SK-N-SH (cell line): ENCODE data around the gene GPR183. TPM values are rescaled to one million over a fixed set of nuclear protein-coding genes. Genes with fewer than 3 reads are reported as not detected.

Source experiments
- CTCF ChIA-PET: fragments of 300-600, 350-600 bp; formaldehyde crosslinking; extraction: SDS; loops from one replicate; lab custom pipeline; 2021; lab: Yijun Ruan, JAX
- POLR2A ChIA-PET: fragments of 350-600 bp; sonication (Branson Sonifier 250); formaldehyde crosslinking; extraction: SDS; loops from one replicate; lab custom pipeline; 2020; ENCODE audit warnings: antibody characterized with exemption, inconsistent platforms; lab: Yijun Ruan, JAX
- DNase-seq: peaks from one replicate; pipeline ENCODE4 v3.0.0; 2012
- H2AFZ ChIP-seq: fragments of 200-600 bp; sonication (generic); 2 replicates; pipeline ENCODE4 v1.8.1; 2016; ENCODE audit warnings: antibody characterized with exemption, mild to moderate bottlenecking, low read depth
- H3F3A ChIP-seq: fragments of 200-600 bp; sonication (generic); replicated peaks from 2 replicates; pipeline ENCODE3; 2016; ENCODE audit warnings: antibody characterized with exemption, mild to moderate bottlenecking; ENCODE audit not compliant: insufficient read depth
- H3K27ac ChIP-seq, 2 experiments: fragments of 200-500 bp in 1 of 2; fragments of 200-600 bp in 1 of 2; sonication (Bioruptor generic) in 1 of 2; sonication (generic), shearing (Covaris generic) in 1 of 2; 2 replicates each; pipeline versions ENCODE4 v1.5.1 to v1.6.1; 2014 to 2016; ENCODE audit warnings: low read depth in 2 of 2, inconsistent platforms in 1 of 2, low read length in 1 of 2, mild to moderate bottlenecking in 1 of 2, mixed read lengths in 1 of 2
- H3K27me3 ChIP-seq: fragments of 200-600 bp; sonication (generic), shearing (Covaris generic); 2 replicates; pipeline ENCODE4 v1.6.1; 2016; ENCODE audit warnings: mixed run types; ENCODE audit not compliant: insufficient read depth
- H3K36me3 ChIP-seq, 2 experiments: fragments of 200-500 bp in 1 of 2; fragments of 200-600 bp in 1 of 2; sonication (Bioruptor generic) in 1 of 2; sonication (generic) in 1 of 2; replicated peaks in 1 of 2; 2 replicates each; pipeline versions ENCODE3 to v1.5.1; 2014 to 2016; ENCODE audit warnings: low read length in 1 of 2, mild to moderate bottlenecking in 1 of 2; ENCODE audit not compliant: insufficient read depth in 2 of 2, control insufficient read depth in 1 of 2
- H3K4me1 ChIP-seq, 2 experiments: fragments of 200-500 bp in 1 of 2; fragments of 200-600 bp in 1 of 2; sonication (Bioruptor generic) in 1 of 2; sonication (generic), shearing (Covaris generic) in 1 of 2; 2 replicates each; pipeline versions ENCODE4 v1.5.1 to v1.6.1; 2014 to 2016; ENCODE audit warnings: low read depth in 1 of 2, low read length in 1 of 2, mixed run types in 1 of 2; ENCODE audit not compliant: insufficient read depth in 2 of 2, control insufficient read depth in 1 of 2
- H3K4me2 ChIP-seq: fragments of 200-600 bp; sonication (generic), shearing (Covaris generic); 2 replicates; pipeline ENCODE4 v1.6.1; 2017; ENCODE audit warnings: mixed run types
- H3K4me3 ChIP-seq, 2 experiments: fragments of 200-500 bp in 1 of 2; fragments of 200-600 bp in 1 of 2; sonication (Bioruptor generic) in 1 of 2; sonication (generic), shearing (Covaris generic) in 1 of 2; 2 replicates each; pipeline versions ENCODE4 v1.5.1 to v1.8.1; 2014 to 2016; ENCODE audit warnings: low read depth in 2 of 2, inconsistent platforms in 1 of 2, low read length in 1 of 2, mild to moderate bottlenecking in 1 of 2, mixed read lengths in 1 of 2, moderate library complexity in 1 of 2
- H3K79me2 ChIP-seq: fragments of 200-600 bp; sonication (generic); 2 replicates; pipeline ENCODE4 v1.8.1; 2017; ENCODE audit warnings: mild to moderate bottlenecking; ENCODE audit not compliant: insufficient read depth
- H3K9ac ChIP-seq: fragments of 200-600 bp; sonication (generic); 2 replicates; pipeline ENCODE4 v1.6.1; 2017; ENCODE audit warnings: mixed run types
- H3K9me2 ChIP-seq: fragments of 200-600 bp; sonication (generic); 2 replicates; pipeline ENCODE4 v1.6.1; 2017; ENCODE audit warnings: mixed run types
- H3K9me3 ChIP-seq: fragments of 200-600 bp; sonication (generic); 2 replicates; pipeline ENCODE4 v1.6.1; 2017; ENCODE audit warnings: mixed run types, mild to moderate bottlenecking, moderate library complexity
- H4K20me1 ChIP-seq: fragments of 200-600 bp; sonication (generic); 2 replicates; pipeline ENCODE4 v1.6.1; 2017; ENCODE audit warnings: mild to moderate bottlenecking, mixed run types; ENCODE audit not compliant: insufficient read depth
- EP300 ChIP-seq, 2 experiments: IDR thresholded peaks; 2 replicates each; pipeline versions ENCODE4 v1.4.0 to v1.6.1; 2012; ENCODE audit warnings: borderline replicate concordance in 1 of 2, low read depth in 1 of 2, low read length in 1 of 2
- FOXM1 ChIP-seq: IDR thresholded peaks from 2 replicates; pipeline ENCODE4 v1.4.0; 2012; ENCODE audit warnings: low read depth, mild to moderate bottlenecking
- GABPA ChIP-seq: IDR thresholded peaks from 2 replicates; pipeline ENCODE4 v1.4.0; 2012; ENCODE audit warnings: low read depth, mild to moderate bottlenecking
- GATA2 ChIP-seq: sonication (generic); formaldehyde crosslinking; IDR thresholded peaks from 2 replicates; pipeline ENCODE4 v1.5.0; 2020; ENCODE audit warnings: mild to moderate bottlenecking, missing genetic modification reagents
- MEF2A ChIP-seq: IDR thresholded peaks from 2 replicates; pipeline ENCODE4 v1.4.0; 2012; ENCODE audit warnings: low read depth, borderline replicate concordance
- MXI1 ChIP-seq: IDR thresholded peaks from 2 replicates; pipeline ENCODE4 v1.6.1; 2012; ENCODE audit warnings: mild to moderate bottlenecking, low read depth, low read length, improper control_type of control experiment
- POLR2AphosphoS5 ChIP-seq: IDR thresholded peaks from 2 replicates; pipeline ENCODE4 v1.6.1; 2012; ENCODE audit warnings: low read depth, low read length
- RAD21 ChIP-seq: IDR thresholded peaks from 2 replicates; pipeline ENCODE4 v1.6.1; 2012; ENCODE audit warnings: mild to moderate bottlenecking, low read length
- RCOR1 ChIP-seq: fragments of 150-350 bp; IDR thresholded peaks from 2 replicates; pipeline ENCODE4 v1.6.1; 2017; ENCODE audit warnings: antibody characterized with exemption, low read length
- REST ChIP-seq: IDR thresholded peaks from 2 replicates; pipeline ENCODE4 v1.6.1; 2012; ENCODE audit warnings: mild to moderate bottlenecking, low read depth, low read length, moderate library complexity
- RFX5 ChIP-seq: IDR thresholded peaks from 2 replicates; pipeline ENCODE4 v1.6.1; 2012; ENCODE audit warnings: mild to moderate bottlenecking, improper control_type of control experiment, low read length
- RXRA ChIP-seq: IDR thresholded peaks from 2 replicates; pipeline ENCODE4 v1.4.0; 2012; ENCODE audit warnings: low read depth, mild to moderate bottlenecking, borderline replicate concordance
- SIN3A ChIP-seq: IDR thresholded peaks from 2 replicates; pipeline ENCODE4 v1.6.1; 2012; ENCODE audit warnings: low read depth, mild to moderate bottlenecking, low read length, moderate library complexity, borderline replicate concordance
- SMC3 ChIP-seq: IDR thresholded peaks from 2 replicates; pipeline ENCODE4 v1.6.1; 2012; ENCODE audit warnings: low read depth, low read length, improper control_type of control experiment
- TCF12 ChIP-seq: IDR thresholded peaks from 2 replicates; pipeline ENCODE4 v1.4.0; 2012
- TEAD4 ChIP-seq: IDR thresholded peaks from 2 replicates; pipeline ENCODE4 v1.4.0; 2012; ENCODE audit warnings: mild to moderate bottlenecking, borderline replicate concordance; ENCODE audit not compliant: insufficient read depth
- USF1 ChIP-seq: IDR thresholded peaks from 2 replicates; pipeline ENCODE4 v1.4.0; 2012; ENCODE audit warnings: low read depth, borderline replicate concordance
- YY1 ChIP-seq: IDR thresholded peaks from 2 replicates; pipeline ENCODE4 v1.4.0; 2012; ENCODE audit warnings: low read depth, mild to moderate bottlenecking
- ZBTB33 ChIP-seq: IDR thresholded peaks from 2 replicates; pipeline ENCODE4 v1.4.0; 2012; ENCODE audit warnings: low read depth, borderline replicate concordance
- whole genome bisulfite sequencing: methylation state at CpG from one replicate; pipeline ENCODE4 v1.1.6; 2017; ENCODE audit warnings: low lambda C conversion rate; 5-methylcytosine and 5-hydroxymethylcytosine counted together
- polyA plus RNA-seq, 3 experiments: library from polyadenylated mRNA; depleted of rRNA; stranded (reverse); fragments of >200 nt; gene quantifications; 2 replicates each; pipeline ENCODE4 v1.2.3, GENCODE V29; 2012
- TF ChIP-seq, protein P1 (sequence below): IDR thresholded peaks from 2 replicates; pipeline ENCODE4 v1.4.0; 2012; ENCODE audit warnings: low read depth
- TF ChIP-seq, protein P2 (sequence below): fragments of 200-600 bp; sonication (generic); IDR thresholded peaks from 2 replicates; pipeline ENCODE4 v1.6.1; 2017; ENCODE audit warnings: antibody characterized with exemption, mild to moderate bottlenecking, moderate library complexity

The GPR183 gene
- polyA plus RNA-seq, 1 of the 3 experiments (the other 2 are of a cell fraction): 0.07 TPM

DNA sequence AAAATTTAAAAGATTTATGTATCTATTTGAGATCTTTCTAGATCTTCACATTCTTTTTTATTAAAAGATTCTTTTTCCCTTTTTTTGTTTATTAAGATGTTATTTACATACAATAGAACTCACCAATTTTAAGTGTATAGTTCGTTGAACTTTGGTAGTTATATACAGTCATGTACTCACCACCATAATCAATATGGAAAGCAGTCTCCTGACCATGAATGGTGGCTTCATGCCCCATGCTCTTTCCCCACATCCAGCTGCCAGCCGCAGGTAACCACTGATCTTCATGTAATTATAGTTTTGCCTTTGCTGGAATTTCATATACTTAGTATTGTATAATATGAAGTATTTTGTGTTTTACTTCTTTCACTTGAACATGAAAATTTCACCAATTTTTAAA lies 20.6 kb upstream of the GPR183 start:
- Histone ChIP-seq H3K9me3 (no peaks in the 10 kb centered on the region), H3K27ac (no peak overlapping the region), H3K4me3 (no peak overlapping the region), H4K20me1 (no peaks in the 10 kb centered on the region), H3K27me3 (no peaks in the 10 kb centered on the region), H2AFZ (no peak overlapping the region), H3K79me2 (no peaks in the 10 kb centered on the region), H3K4me2 (no peak overlapping the region), H3K36me3 (peaks cover 7 to 8% of the 10 kb centered on the region in 2 experiments), H3F3A (peaks cover 12% of the 10 kb centered on the region), H3K4me1 (peaks cover 10% of the 10 kb centered on the region in 2 experiments; a peak in 3 of 4 replicates), H3K9ac (no peak overlapping the region), H3K9me2 (no peaks in the 10 kb centered on the region)
- TF ChIP-seq GABPA: no peak
- TF ChIP-seq SIN3A: no peak
- TF ChIP-seq POLR2AphosphoS5: no peak
- TF ChIP-seq TCF12: no peak
- TF ChIP-seq RAD21: no peak
- TF ChIP-seq GATA2: no peak
- TF ChIP-seq, protein P1, sequence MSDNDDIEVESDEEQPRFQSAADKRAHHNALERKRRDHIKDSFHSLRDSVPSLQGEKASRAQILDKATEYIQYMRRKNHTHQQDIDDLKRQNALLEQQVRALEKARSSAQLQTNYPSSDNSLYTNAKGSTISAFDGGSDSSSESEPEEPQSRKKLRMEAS: no peak
- no peak for TF ChIP-seq MXI1
- TF ChIP-seq FOXM1: no peak
- 95% methylated on average over 2 of the region's 2 CpGs for WGBS
- CTCF ChIA-PET: no interaction called here
- DNase-seq: no peak
- POLR2A ChIA-PET: no interaction called here

- Histone ChIP-seq H3K27ac (no peak overlapping the region), H3K79me2 (no peaks in the 10 kb centered on the region), H3K4me2 (no peak overlapping the region), H2AFZ (no peak overlapping the region), H3K36me3 (peaks cover 7 to 8% of the 10 kb centered on the region in 2 experiments), H3K4me3 (no peak overlapping the region), H3F3A (peaks cover 17% of the 10 kb centered on the region), H3K9me2 (no peaks in the 10 kb centered on the region), H3K9ac (no peak overlapping the region), H3K4me1 (peaks cover 5 to 15% of the 10 kb centered on the region in 2 experiments), H3K9me3 (no peaks in the 10 kb centered on the region), H4K20me1 (no peaks in the 10 kb centered on the region), H3K27me3 (no peaks in the 10 kb centered on the region)
- ChIA-PET POLR2A (no interaction called here), CTCF (no interaction called here)
- WGBS: 94% methylated on average over 2 of the region's 2 CpGs
- no peak for DNase-seq
- TF ChIP-seq, protein P2, sequence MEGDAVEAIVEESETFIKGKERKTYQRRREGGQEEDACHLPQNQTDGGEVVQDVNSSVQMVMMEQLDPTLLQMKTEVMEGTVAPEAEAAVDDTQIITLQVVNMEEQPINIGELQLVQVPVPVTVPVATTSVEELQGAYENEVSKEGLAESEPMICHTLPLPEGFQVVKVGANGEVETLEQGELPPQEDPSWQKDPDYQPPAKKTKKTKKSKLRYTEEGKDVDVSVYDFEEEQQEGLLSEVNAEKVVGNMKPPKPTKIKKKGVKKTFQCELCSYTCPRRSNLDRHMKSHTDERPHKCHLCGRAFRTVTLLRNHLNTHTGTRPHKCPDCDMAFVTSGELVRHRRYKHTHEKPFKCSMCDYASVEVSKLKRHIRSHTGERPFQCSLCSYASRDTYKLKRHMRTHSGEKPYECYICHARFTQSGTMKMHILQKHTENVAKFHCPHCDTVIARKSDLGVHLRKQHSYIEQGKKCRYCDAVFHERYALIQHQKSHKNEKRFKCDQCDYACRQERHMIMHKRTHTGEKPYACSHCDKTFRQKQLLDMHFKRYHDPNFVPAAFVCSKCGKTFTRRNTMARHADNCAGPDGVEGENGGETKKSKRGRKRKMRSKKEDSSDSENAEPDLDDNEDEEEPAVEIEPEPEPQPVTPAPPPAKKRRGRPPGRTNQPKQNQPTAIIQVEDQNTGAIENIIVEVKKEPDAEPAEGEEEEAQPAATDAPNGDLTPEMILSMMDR: no peak
- TF ChIP-seq RXRA (no peak), GABPA (no peak), TEAD4 (no peak), ZBTB33 (no peak), SIN3A (no peak), SMC3 (no peak), REST (no peak), MEF2A (no peak), RCOR1 (no peak), YY1 (no peak), EP300 (IDR thresholded peaks at IDR 0.05; ENCODE audit: borderline replicate concordance in 1 of 2, low read depth in 1 of 2, low read length in 1 of 2) (no peak), RAD21 (no peak), RFX5 (no peak), TCF12 (no peak), USF1 (no peak)
These were observed 19.9 kb upstream of the GPR183 start for GRCh38 chr13:99327126-99327525.
